HG02642 (cell line): Measurements from ENCODE around the gene DUSP28.

Experiments used
- ATAC-seq: cut with Tn5 transposase; IDR thresholded peaks from one replicate; pipeline ENCODE4 v1.9.1; 2021; ENCODE audit warnings: mild to moderate bottlenecking; ENCODE audit not compliant: unreplicated experiment, poor library complexity

Gene DUSP28

GRCh38 chr2:240596491-240596931, 36.4 kb downstream of the DUSP28 start:
- ATAC-seq: no peak

- no peak for ATAC-seq
Observed at GRCh38 chr2:240597054-240597418, 36.9 kb downstream of the DUSP28 start.

GRCh38 chr2:240597419-240598181, 37.4 kb downstream of the DUSP28 start:
- no peak for ATAC-seq

GRCh38 chr2:240598311-240598911, 38.3 kb downstream of the DUSP28 start:
- no peak for ATAC-seq

GRCh38 chr2:240599141-240599583, 39.0 kb downstream of the DUSP28 start:
- ATAC-seq: no peak

GRCh38 chr2:240600451-240600961, 40.3 kb downstream of the DUSP28 start:
- no peak for ATAC-seq

GRCh38 chr2:240601061-240601830, 41.1 kb downstream of the DUSP28 start:
- ATAC-seq: no peak

GRCh38 chr2:240601831-240602160, 41.6 kb downstream of the DUSP28 start:
- no peak for ATAC-seq

GRCh38 chr2:240602266-240603050, 42.3 kb downstream of the DUSP28 start:
- no peak for ATAC-seq

GRCh38 chr2:240603081-240603835, 43.1 kb downstream of the DUSP28 start:
- no peak for ATAC-seq

GRCh38 chr2:240603846-240604245, 43.7 kb downstream of the DUSP28 start:
- no peak for ATAC-seq

GRCh38 chr2:240604291-240604938, 44.3 kb downstream of the DUSP28 start:
- ATAC-seq: no peak

GRCh38 chr2:240604939-240605716, 45.0 kb downstream of the DUSP28 start:
- no peak for ATAC-seq

GRCh38 chr2:240605867-240606743, 45.9 kb downstream of the DUSP28 start:
- no peak for ATAC-seq

GRCh38 chr2:240611601-240612210, 51.5 kb downstream of the DUSP28 start:
- ATAC-seq: no peak
